Measurements from ENCODE around the gene MYL12A.

Gene MYL12A

GRCh38 chr18:3281456-3282400, 34.1 kb downstream of the MYL12A start:
- DNase-seq (ENCODE audit: low read depth in 1 of 2, low spot score in 1 of 2) = peak in 1 of 2 donors; percentile 46

DNA sequence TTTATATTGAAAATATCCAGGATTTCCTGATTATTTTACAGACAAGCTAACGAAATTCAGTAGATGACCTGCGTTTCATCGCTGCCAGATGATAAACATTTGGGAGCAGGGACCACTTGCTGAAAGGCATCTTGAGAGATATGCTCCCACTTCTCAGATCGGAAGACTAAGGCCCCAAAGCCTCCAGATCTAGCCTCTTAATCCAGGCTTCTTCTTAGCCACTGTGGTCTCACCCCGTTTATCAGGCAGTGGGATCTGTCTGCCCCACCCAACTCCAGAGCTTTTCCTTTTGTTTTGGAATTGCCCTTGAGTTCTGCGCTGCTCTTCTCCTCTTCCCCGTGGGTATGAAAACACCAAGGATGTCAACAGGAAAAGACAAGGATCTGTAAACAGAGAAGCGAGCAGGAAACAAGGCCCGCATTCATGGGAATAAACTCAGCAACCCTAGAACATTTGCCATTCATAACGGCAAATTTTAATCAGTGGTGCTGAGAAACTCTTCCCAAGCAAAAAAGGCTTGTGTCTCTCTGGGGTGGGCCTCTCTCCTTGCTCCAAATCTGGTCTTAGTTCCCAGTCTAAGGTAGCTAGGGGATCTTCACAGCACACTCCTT, 35.8 kb downstream of the MYL12A start:
- no peak for DNase-seq (ENCODE audit: low read depth in 1 of 2, low spot score in 1 of 2)

DNA sequence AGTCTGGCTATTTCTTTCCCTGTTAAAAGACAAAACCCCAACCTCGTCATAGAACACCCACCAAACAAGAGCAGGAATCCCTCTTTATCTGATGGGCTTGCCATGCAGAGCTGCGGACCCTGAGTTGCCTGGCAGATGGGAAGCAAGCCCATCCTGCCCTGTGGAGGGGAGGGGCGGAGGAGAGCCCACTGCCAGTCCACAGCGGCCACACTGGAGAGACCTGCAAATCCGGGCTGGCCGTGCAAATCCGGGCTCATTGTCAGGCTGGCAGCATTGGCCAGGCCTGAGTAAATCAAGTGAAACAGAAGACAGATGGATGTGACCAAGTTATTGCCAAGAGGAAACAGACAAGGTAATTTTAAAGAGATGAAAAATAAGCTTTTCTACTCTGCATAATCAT, 36.3 kb downstream of the MYL12A start:
- DNase-seq (ENCODE audit: low read depth in 1 of 2, low spot score in 1 of 2) = no peak

DNA sequence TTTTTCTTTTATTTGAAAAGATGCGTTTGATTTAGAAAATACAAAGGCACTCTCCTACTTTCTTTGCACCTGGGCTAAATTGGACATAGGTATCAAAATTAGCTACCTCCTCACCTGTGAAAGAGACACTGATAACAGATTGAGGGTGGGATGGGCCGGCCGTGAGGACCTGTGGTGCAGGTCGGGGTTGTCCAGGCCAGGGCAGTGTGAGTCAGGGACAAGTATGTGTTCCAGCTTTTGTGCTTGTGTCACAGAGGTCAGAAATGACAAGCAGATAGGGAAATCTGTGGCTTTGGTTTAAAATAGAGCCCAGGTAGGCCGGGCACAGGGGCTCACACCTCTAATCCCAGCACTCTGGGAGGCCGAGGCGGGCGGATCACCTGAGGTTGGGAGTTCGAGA, 36.9 kb downstream of the MYL12A start:
- no peak for DNase-seq (ENCODE audit: low read depth in 1 of 2, low spot score in 1 of 2)

GRCh38 chr18:3286159-3286558, 38.6 kb downstream of the MYL12A start:
- DNase-seq (ENCODE audit: low read depth in 1 of 2, low spot score in 1 of 2) = no peak

- DNase-seq (ENCODE audit: low read depth in 1 of 2, low spot score in 1 of 2) = no peak
Observed at GRCh38 chr18:3293196-3293951, 45.8 kb downstream of the MYL12A start.

GRCh38 chr18:3294435-3295080, 47.0 kb downstream of the MYL12A start:
- DNase-seq (ENCODE audit: low read depth in 1 of 2, low spot score in 1 of 2) = no peak

- peak; percentile 80 to 93 for DNase-seq (ENCODE audit: low read depth in 1 of 2, low spot score in 1 of 2)
Observed at GRCh38 chr18:3297025-3297984, 49.7 kb downstream of the MYL12A start.

DNA sequence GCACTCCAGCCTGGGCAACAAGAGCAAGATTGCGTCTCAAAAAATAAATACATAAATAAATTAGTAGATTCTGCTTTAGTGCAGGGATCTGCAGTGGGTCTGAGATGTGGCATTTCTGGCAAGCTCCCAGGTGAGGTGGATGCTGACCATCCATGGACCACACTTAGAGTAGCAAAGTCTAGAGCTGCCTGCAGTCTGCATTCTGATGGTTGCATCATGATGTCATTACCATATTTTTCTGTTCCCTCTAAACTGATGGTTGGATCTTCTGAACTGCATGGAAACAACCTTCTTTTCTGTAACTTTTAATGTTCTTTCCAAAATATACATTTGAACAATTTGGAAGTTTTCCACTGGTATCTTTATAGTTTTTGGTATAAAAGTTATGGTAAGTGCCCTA, 57.2 kb downstream of the MYL12A start:
- no peak for DNase-seq (ENCODE audit: low read depth in 1 of 2, low spot score in 1 of 2)

- peak in 1 of 2 donors; percentile 51 for DNase-seq (ENCODE audit: low read depth in 1 of 2, low spot score in 1 of 2)
Observed at GRCh38 chr18:3305354-3305762, 57.8 kb downstream of the MYL12A start.
